Right lobe of liver (tissue), 6 donors: ENCODE data around the gene TOR4A. TPM values are rescaled to one million over a fixed set of nuclear protein-coding genes. Genes with fewer than 3 reads are reported as not detected.

Source experiments
- ATAC-seq, 4 donors: fragments of 200-7000 bp; cut with Tn5 transposase; one replicate each; pipeline ENCODE4 v1.9.1; 2020; ENCODE audit warnings: mild to moderate bottlenecking in 4 of 4, moderate library complexity in 4 of 4
- DNase-seq, 3 donors: peaks; one replicate each; pipeline ENCODE4 v3.0.0-alpha.2; 2020
- H3K27ac ChIP-seq, 3 donors: fragments of 200-600 bp; one replicate each; pipeline ENCODE4 v1.8.0; 2022
- H3K27me3 ChIP-seq, 2 donors: fragments of 200-600 bp; one replicate each; pipeline ENCODE4 v1.8.0; 2022
- H3K36me3 ChIP-seq, 4 donors: fragments of 200-600 bp; sonication (generic) in 1 of 4; one replicate each; pipeline versions ENCODE4 v1.5.1 to v1.8.0; 2017 to 2022; ENCODE audit warnings: control low read depth in 1 of 4
- H3K4me1 ChIP-seq, 4 donors: fragments of 200-600 bp; sonication (generic) in 1 of 4; one replicate each; pipeline versions ENCODE4 v1.5.1 to v1.8.0; 2017 to 2022; ENCODE audit warnings: control low read depth in 1 of 4
- H3K4me3 ChIP-seq, 3 donors: fragments of 200-600 bp; one replicate each; pipeline ENCODE4 v1.8.0; 2022
- H3K9me3 ChIP-seq, 4 donors: fragments of 200-600 bp; sonication (generic) in 1 of 4; one replicate each; pipeline versions ENCODE4 v1.5.1 to v1.8.0; 2017 to 2022; ENCODE audit warnings: control low read depth in 1 of 4
- POLR2A ChIP-seq: fragments of 450-650 bp; IDR thresholded peaks from one replicate; pipeline ENCODE4 v1.6.1; 2017; ENCODE audit warnings: antibody characterized with exemption, mild to moderate bottlenecking
- WGBS: methylation state at CpG from one replicate; pipeline ENCODE4 v1.1.6; 2018; ENCODE audit warnings: low coverage, low lambda C conversion rate; ENCODE audit not compliant: insufficient coverage; ENCODE audit errors: missing lambda C conversion rate; 5-methylcytosine and 5-hydroxymethylcytosine counted together
- intact Hi-C, 2 donors: fragments of 100-400 bp; cut with DNase I; formaldehyde crosslinking; loops; one replicate each; pipeline versions ENCODE4 v1.11.2 to v1.14.1; 2022
- total RNA-seq, 6 experiments: library from RNA; depleted of rRNA in 2 of 6; stranded (reverse); fragments of >200 nt in 2 of 6; fragmentation: NEBNext Ultra II Directional in 3 of 6; extraction: Animal tissue kit (Norgen Biotek cat#: 25700) in 3 of 6; gene quantifications; one replicate each; pipeline versions ENCODE4 v1.1.0 to v1.2.4, GENCODE V29; 2016 to 2023
- TF ChIP-seq, protein P1 (sequence below), 4 donors: fragments of 200-600 bp in 3 of 4; fragments of 450-650 bp in 1 of 4; IDR thresholded peaks; one replicate each; pipeline versions ENCODE4 v1.5.1 to v1.8.0; 2016 to 2022; ENCODE audit warnings: antibody characterized with exemption in 4 of 4, mild to moderate bottlenecking in 2 of 4
- donor health status: DM: no; HTN: yes; CAD: no.
- donor health status: DM: no; HTN: no; CAD: no.
- donor health status: DM: no; HTN: no; CAD: no.
- donor health status: DM: no; HTN: yes; CAD: no.
- donor health status: DM: no; HTN: yes; CAD: no.

Gene TOR4A
- total RNA-seq, 6 experiments from 2014 or later: 2.2 to 4.9 (median 3.7) TPM

DNA sequence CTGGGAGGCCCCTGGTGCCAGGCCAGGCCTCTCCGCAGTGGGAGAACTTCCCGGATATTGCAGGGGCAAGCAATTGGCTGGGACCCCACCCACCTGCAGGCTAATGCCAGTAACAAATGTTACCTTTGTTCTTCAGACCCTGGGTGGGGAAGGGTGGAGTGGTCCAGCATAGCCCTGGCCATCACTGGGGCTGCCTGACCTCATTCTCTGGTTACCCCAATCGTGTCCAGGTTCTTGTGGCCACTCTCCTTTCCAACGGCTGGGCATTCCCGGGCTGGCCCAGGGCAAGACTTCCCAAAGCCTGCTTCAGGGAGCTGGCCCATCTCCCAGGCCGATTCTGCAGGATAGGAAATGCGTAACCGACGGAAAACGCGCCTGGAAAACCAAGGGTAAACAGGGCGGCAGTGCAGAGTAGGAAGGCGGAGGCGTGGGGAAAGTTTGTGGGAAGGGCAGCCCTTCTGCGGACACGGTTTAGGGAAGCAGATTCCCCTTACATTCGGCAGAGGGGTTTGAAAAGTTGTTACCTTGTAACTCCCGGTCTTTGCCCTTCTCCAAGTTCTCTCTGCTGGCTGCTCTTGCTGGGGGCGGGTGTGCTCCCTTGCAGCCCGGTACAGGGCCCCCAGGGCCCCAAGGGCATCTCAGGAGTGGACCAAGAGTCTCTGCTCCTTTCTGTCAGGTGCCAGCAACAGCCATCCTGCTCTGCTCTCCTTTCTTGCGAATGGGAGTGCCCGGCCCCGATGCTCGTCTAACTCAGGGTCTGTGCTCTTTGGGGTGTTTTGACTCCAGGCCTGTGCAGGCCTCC lies 21.1 kb downstream of the TOR4A start:
- TF ChIP-seq, protein P1, sequence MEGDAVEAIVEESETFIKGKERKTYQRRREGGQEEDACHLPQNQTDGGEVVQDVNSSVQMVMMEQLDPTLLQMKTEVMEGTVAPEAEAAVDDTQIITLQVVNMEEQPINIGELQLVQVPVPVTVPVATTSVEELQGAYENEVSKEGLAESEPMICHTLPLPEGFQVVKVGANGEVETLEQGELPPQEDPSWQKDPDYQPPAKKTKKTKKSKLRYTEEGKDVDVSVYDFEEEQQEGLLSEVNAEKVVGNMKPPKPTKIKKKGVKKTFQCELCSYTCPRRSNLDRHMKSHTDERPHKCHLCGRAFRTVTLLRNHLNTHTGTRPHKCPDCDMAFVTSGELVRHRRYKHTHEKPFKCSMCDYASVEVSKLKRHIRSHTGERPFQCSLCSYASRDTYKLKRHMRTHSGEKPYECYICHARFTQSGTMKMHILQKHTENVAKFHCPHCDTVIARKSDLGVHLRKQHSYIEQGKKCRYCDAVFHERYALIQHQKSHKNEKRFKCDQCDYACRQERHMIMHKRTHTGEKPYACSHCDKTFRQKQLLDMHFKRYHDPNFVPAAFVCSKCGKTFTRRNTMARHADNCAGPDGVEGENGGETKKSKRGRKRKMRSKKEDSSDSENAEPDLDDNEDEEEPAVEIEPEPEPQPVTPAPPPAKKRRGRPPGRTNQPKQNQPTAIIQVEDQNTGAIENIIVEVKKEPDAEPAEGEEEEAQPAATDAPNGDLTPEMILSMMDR (IDR thresholded peaks at IDR 0.05): no peak
- no peak for TF ChIP-seq POLR2A
- Histone ChIP-seq H3K9me3 (no peaks in the 10 kb centered on the region), H3K36me3 (no peaks in the 10 kb centered on the region), H3K27me3 (peaks cover 0 to 20% of the 10 kb centered on the region in 2 donors), H3K4me1 (peaks cover 0 to 23% (median under 1%) of the 10 kb centered on the region in 4 donors), H3K27ac (peak overlapping the region in 2 of 3 donors; percentile 33 to 38), H3K4me3 (peak overlapping the region in 2 of 3 donors; percentile 3 to 4)
- intact Hi-C loops: loop anchor here in 1 of 2 donors (5.0 kb wide), 1 partner anchor 109 kb away; no protein-coding TSS in a partner anchor
- peak in 1 of 3 donors; percentile 63 for DNase-seq
- ATAC-seq: peak in 2 of 4 donors; percentile 1 to 6
- WGBS: 62% methylated on average over 16 of the region's 24 CpGs

DNA sequence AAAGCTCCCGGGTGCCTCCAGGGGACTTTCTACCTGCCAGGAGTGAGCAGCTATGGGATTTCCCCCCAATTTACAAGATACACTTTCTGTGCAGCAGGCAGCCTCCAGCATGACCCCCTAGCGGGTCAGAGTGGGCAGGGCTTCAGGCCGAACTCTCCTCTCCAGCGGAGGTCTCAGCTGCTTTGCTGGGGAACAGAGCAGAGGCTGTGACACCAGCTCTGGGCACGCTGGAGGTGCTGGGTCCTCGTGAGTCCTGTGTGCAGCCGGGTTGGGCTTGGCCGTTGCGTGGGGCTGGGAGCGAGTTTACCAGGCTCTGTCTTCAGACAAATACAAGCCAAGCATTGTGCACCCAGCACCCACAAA lies 21.7 kb downstream of the TOR4A start:
- intact Hi-C loops: loop anchor here in 1 of 2 donors (5.0 kb wide), 1 partner anchor 108 kb away; no protein-coding TSS in a partner anchor
- Histone ChIP-seq H3K36me3 (no peaks in the 10 kb centered on the region), H3K9me3 (no peaks in the 10 kb centered on the region), H3K27ac (peak overlapping the region in 2 of 3 donors; percentile 33 to 34), H3K4me3 (peak overlapping the region in 2 of 3 donors; percentile 3 to 4), H3K27me3 (peaks cover 0 to 20% of the 10 kb centered on the region in 2 donors), H3K4me1 (peaks cover 0 to 23% (median under 1%) of the 10 kb centered on the region in 4 donors)
- DNase-seq: peak in 1 of 3 donors; percentile 26
- TF ChIP-seq, protein P1 (IDR thresholded peaks at IDR 0.05): no peak
- TF ChIP-seq POLR2A: no peak
- WGBS: 26% methylated on average over 5 of the region's 10 CpGs
- ATAC-seq: no peak

DNA sequence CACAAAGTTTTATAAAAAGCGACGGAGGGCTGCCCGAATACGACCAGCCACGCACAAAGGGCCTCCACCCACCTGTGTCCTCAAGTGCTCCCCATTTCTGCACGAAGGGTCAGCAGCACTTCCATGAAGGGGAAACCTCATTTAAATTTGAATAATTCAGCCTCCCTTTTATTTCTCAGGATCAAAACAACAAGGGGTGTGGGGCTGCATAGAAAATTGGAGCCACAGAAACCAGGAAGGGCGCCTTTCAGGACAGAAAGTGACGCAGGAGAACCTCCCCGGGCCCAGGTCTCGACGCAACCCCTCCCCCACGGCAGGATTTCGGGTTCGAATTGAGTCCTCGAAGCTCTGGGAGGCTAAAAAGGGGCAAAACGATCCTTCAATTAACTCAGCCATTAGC lies 22.4 kb downstream of the TOR4A start:
- Histone ChIP-seq H3K4me3 (peak overlapping the region in 2 of 3 donors; percentile 12 to 31), H3K27ac (peak overlapping the region in 2 of 3 donors; percentile 19 to 34), H3K4me1 (peaks cover 0 to 18% (median under 1%) of the 10 kb centered on the region in 4 donors), H3K9me3 (no peaks in the 10 kb centered on the region), H3K36me3 (no peaks in the 10 kb centered on the region), H3K27me3 (peaks cover 0 to 20% of the 10 kb centered on the region in 2 donors)
- no peak for DNase-seq
- intact Hi-C loops: loop anchor here (5.0 to 10.0 kb wide), 2 partner anchors 105 to 107 kb away; no protein-coding TSS in a partner anchor
- ATAC-seq: no peak
- TF ChIP-seq, protein P1 (IDR thresholded peaks at IDR 0.05): no peak
- TF ChIP-seq POLR2A: no peak
- WGBS: 33% methylated on average over 10 of the region's 16 CpGs

DNA sequence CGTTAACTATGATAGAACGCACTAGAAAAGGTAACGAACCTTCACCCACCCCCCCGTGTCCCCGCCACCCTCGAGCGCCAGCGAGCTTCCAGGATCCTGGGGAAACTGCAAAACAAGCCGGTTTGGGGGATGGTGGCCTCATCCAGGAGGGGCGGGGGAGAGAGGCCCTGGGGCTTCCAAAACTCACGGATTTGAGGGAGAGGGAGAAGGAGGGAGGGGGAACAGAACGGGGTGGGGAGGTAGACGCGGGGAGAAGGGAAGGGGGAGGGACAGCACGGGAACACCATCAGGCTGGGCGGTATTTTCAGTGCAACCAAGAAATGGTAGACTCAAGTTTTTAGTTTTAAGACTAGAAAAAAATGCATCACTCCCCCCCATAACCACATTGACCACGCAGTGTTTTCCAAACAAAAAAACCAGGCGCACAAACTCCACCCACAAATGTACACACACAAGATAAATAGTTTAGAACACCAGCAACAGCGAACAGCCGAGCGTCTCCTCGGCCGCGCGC lies 23.1 kb downstream of the TOR4A start:
- TF ChIP-seq, protein P1 (IDR thresholded peaks at IDR 0.05): no peak
- TF ChIP-seq POLR2A: no peak
- Histone ChIP-seq H3K9me3 (no peaks in the 10 kb centered on the region), H3K4me1 (peaks cover 0 to 15% (median under 1%) of the 10 kb centered on the region in 4 donors), H3K27me3 (peaks cover 0 to 20% of the 10 kb centered on the region in 2 donors), H3K36me3 (no peaks in the 10 kb centered on the region), H3K4me3 (peak overlapping the region; percentile 31 to 44 (median 36)), H3K27ac (peak overlapping the region in 2 of 3 donors; percentile 47)
- intact Hi-C loops: loop anchor here in 1 of 2 donors (10.0 kb wide), 1 partner anchor 104 kb away; no protein-coding TSS in a partner anchor
- peak in 2 of 4 donors; percentile 3 to 63 for ATAC-seq
- WGBS: 2% methylated on average over 18 of the region's 25 CpGs
- peak in 1 of 3 donors; percentile 21 for DNase-seq
